ENCODE results near the gene RPS15. TPM values are rescaled to one million over a fixed set of nuclear protein-coding genes. Genes with fewer than 3 reads are reported as not detected.
A peak's percentile ranks its signal among the peaks of the same experiment; 100 is the strongest.

RPS15 gene
- total and polyA plus RNA-seq, 9 of the 15 experiments (the other 6 are each of a cell fraction or from before 2014, with no cell fraction given): 605 to 2,791 (median 957) TPM

DNA sequence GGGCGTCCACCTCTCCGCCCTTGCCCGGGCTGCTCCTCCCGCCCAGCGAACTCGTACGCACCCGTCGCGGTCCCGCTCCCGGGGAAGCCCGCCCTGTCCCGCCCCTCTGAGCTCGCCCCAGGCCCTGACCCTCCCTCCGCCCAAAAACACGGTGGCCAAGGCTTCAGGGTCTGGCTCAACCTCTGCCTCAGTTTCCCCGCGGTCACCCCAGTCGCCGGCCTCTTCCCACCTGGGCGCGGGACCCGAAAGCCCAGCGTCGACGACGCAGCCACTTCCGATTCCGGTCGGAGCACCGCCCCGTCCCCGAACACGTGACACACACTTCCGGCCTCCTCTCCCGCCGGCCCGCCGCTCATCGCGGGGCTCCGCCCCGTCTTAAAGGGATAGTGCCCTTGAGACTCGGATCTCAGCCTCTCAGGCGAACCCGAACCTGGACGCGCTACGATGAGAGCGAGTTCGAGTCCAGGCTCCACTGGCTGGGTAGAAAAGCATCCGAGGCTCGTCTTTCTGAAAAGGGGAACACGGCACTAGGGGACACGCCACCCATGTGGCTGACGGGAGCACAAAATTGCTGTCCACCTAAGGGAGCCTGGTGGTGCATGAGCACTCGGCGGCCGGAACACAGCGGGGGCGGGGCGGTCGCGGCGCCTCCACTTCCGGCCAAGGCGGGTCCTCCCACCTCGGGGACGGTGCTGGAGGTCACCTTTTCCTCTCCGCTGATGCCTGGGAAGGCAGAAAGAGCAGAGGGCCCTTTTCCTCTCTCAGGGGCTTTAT, 40.9 kb downstream of the RPS15 start, which contains the start of gene C19orf25 (continued):
- TF ChIP-seq, protein P1, sequence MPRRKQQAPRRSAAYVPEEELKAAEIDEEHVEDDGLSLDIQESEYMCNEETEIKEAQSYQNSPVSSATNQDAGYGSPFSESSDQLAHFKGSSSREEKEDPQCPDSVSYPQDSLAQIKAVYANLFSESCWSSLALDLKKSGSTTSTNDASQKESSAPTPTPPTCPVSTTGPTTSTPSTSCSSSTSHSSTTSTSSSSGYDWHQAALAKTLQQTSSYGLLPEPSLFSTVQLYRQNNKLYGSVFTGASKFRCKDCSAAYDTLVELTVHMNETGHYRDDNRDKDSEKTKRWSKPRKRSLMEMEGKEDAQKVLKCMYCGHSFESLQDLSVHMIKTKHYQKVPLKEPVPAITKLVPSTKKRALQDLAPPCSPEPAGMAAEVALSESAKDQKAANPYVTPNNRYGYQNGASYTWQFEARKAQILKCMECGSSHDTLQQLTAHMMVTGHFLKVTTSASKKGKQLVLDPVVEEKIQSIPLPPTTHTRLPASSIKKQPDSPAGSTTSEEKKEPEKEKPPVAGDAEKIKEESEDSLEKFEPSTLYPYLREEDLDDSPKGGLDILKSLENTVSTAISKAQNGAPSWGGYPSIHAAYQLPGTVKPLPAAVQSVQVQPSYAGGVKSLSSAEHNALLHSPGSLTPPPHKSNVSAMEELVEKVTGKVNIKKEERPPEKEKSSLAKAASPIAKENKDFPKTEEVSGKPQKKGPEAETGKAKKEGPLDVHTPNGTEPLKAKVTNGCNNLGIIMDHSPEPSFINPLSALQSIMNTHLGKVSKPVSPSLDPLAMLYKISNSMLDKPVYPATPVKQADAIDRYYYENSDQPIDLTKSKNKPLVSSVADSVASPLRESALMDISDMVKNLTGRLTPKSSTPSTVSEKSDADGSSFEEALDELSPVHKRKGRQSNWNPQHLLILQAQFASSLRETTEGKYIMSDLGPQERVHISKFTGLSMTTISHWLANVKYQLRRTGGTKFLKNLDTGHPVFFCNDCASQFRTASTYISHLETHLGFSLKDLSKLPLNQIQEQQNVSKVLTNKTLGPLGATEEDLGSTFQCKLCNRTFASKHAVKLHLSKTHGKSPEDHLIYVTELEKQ (CRISPR knock-in tag; IDR thresholded peaks at IDR 0.05): no peak
- no peak for TF ChIP-seq SAFB2 (IDR thresholded peaks at IDR 0.05; ENCODE audit: borderline replicate concordance, low read depth, low read length, severe bottlenecking)
- TF ChIP-seq CHD2 (IDR thresholded peaks at IDR 0.05; ENCODE audit: low read depth, low read length): no peak
- TF ChIP-seq ZNF175 (CRISPR knock-in tag; IDR thresholded peaks at IDR 0.05; ENCODE audit: low read depth): no peak
- TF ChIP-seq, protein P2, sequence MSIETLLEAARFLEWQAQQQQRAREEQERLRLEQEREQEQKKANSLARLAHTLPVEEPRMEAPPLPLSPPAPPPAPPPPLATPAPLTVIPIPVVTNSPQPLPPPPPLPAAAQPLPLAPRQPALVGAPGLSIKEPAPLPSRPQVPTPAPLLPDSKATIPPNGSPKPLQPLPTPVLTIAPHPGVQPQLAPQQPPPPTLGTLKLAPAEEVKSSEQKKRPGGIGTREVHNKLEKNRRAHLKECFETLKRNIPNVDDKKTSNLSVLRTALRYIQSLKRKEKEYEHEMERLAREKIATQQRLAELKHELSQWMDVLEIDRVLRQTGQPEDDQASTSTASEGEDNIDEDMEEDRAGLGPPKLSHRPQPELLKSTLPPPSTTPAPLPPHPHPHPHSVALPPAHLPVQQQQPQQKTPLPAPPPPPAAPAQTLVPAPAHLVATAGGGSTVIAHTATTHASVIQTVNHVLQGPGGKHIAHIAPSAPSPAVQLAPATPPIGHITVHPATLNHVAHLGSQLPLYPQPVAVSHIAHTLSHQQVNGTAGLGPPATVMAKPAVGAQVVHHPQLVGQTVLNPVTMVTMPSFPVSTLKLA (conservative IDR thresholded peaks at IDR 0.05): peak; percentile 95 to 96
- TF ChIP-seq THRAP3 (IDR thresholded peaks at IDR 0.05; ENCODE audit: borderline replicate concordance): no peak
- TF ChIP-seq MTF1 (CRISPR knock-in tag; IDR thresholded peaks at IDR 0.05; ENCODE audit: borderline replicate concordance): no peak
- no peak for TF ChIP-seq ZHX1 (conservative IDR thresholded peaks at IDR 0.05; ENCODE audit: low read length)
- peak; percentile 35 to 80; a peak in 2 of 4 replicates for TF ChIP-seq FOXK2 (conservative IDR thresholded peaks at IDR 0.05 in 1 of 2, IDR thresholded peaks at IDR 0.05 in 1 of 2; ENCODE audit: low read depth in 2 of 2)
- TF ChIP-seq CBX1 (IDR thresholded peaks at IDR 0.05; ENCODE audit: low read depth): peak; percentile 83
- TF ChIP-seq SRSF7 (optimal IDR thresholded peaks at IDR 0.05; ENCODE audit: low read depth, low read length): no peak
- TF ChIP-seq, protein P3, sequence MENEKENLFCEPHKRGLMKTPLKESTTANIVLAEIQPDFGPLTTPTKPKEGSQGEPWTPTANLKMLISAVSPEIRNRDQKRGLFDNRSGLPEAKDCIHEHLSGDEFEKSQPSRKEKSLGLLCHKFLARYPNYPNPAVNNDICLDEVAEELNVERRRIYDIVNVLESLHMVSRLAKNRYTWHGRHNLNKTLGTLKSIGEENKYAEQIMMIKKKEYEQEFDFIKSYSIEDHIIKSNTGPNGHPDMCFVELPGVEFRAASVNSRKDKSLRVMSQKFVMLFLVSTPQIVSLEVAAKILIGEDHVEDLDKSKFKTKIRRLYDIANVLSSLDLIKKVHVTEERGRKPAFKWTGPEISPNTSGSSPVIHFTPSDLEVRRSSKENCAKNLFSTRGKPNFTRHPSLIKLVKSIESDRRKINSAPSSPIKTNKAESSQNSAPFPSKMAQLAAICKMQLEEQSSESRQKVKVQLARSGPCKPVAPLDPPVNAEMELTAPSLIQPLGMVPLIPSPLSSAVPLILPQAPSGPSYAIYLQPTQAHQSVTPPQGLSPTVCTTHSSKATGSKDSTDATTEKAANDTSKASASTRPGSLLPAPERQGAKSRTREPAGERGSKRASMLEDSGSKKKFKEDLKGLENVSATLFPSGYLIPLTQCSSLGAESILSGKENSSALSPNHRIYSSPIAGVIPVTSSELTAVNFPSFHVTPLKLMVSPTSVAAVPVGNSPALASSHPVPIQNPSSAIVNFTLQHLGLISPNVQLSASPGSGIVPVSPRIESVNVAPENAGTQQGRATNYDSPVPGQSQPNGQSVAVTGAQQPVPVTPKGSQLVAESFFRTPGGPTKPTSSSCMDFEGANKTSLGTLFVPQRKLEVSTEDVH (IDR thresholded peaks at IDR 0.05; ENCODE audit: low read depth, partially characterized antibody): peak; percentile 95
- peak; percentile 76 for TF ChIP-seq ZKSCAN1 (IDR thresholded peaks at IDR 0.05; ENCODE audit: low read depth, low read length)
- no peak for TF ChIP-seq ZNF445 (CRISPR knock-in tag; IDR thresholded peaks at IDR 0.05; ENCODE audit: low read depth)
- peak; percentile 14; the same call in 1 of the 2 replicates for TF ChIP-seq CBFA2T3 (IDR thresholded peaks at IDR 0.05)

Data from K562 (cell line).